BLaER1 treated with 17β-estradiol and CSF1 and Interleukin-3, amounts not matched to agents 10 nM and 100 nM (cell line): ENCODE measurements around the gene CBLB.
A peak's percentile ranks its signal among the peaks of the same experiment; 100 is the strongest.
"Not testable (repeated sequence)": the region's sequence is repeated elsewhere in the genome, so short reads cannot be mapped to it uniquely, and the experiment has no call there.

Source experiments
- H3K27ac ChIP-seq, 11 experiments: shearing (Covaris generic); formaldehyde crosslinking; 2 replicates each; pipeline ENCODE4 v1.8.1; 2022
- H3K27me3 ChIP-seq, 11 experiments: shearing (Covaris generic); formaldehyde crosslinking; 2 replicates each; pipeline ENCODE4 v1.8.1; 2022
- H3K36me3 ChIP-seq, 11 experiments: shearing (Covaris generic); formaldehyde crosslinking; 2 replicates each; pipeline ENCODE4 v1.8.1; 2022
- H3K4me1 ChIP-seq, 10 experiments: shearing (Covaris generic); formaldehyde crosslinking; 2 replicates each; pipeline ENCODE4 v1.8.1; 2022
- H3K4me2 ChIP-seq, 11 experiments: shearing (Covaris generic); formaldehyde crosslinking; 2 replicates each; pipeline ENCODE4 v1.8.1; 2022
- H3K4me3 ChIP-seq, 10 experiments: shearing (Covaris generic); formaldehyde crosslinking; 2 replicates each; pipeline ENCODE4 v1.8.1; 2022
- H3K9ac ChIP-seq, 11 experiments: shearing (Covaris generic); formaldehyde crosslinking; 2 replicates each; pipeline ENCODE4 v1.8.1; 2022
- H3K9me3 ChIP-seq, 11 experiments: shearing (Covaris generic); formaldehyde crosslinking; replicated peaks in 1 of 11; 2 replicates each; pipeline ENCODE4 v1.8.1; 2022
- H4K20me1 ChIP-seq, 11 experiments: shearing (Covaris generic); formaldehyde crosslinking; 2 replicates each; pipeline ENCODE4 v1.8.1; 2022
- Cebpa-rat ChIP-seq, 11 experiments: shearing (Covaris generic); IDR thresholded peaks; 2 replicates each; pipeline ENCODE4 v1.8.1; 2022

The CBLB gene

GRCh38 chr3:105730801-105731354, 137.9 kb downstream of the CBLB start:
- no peak for TF ChIP-seq Cebpa-rat (IDR thresholded peaks at IDR 0.05)
- H3K9ac ChIP-seq, result no peak overlapping the region
- H3K27ac ChIP-seq, result no peak overlapping the region; a peak in 1 of 22 replicates
- no peak overlapping the region for H3K4me3 ChIP-seq
- H3K9me3 ChIP-seq, result peaks cover 19 to 24% (median 22%) of the 10 kb centered on the region in 11 experiments
- H3K4me2 ChIP-seq, result peak overlapping the region in 2 of 11 experiments; percentile 38 to 43; a peak in 4 of 22 replicates
- H4K20me1 ChIP-seq, result no peaks in the 10 kb centered on the region
- H3K36me3 ChIP-seq, result peaks cover 14 to 62% (median 44%) of the 10 kb centered on the region in 11 experiments
- H3K27me3 ChIP-seq, result no peaks in the 10 kb centered on the region
- H3K4me1 ChIP-seq, result peaks cover 0 to 42% (median 0%) of the 10 kb centered on the region in 10 experiments; a peak in 5 of 20 replicates

- Histone ChIP-seq H3K4me1 (peaks cover 0 to 44% (median 0%) of the 10 kb centered on the region in 10 experiments; a peak in 5 of 20 replicates), H3K9ac (no peak overlapping the region), H3K4me2 (no peak overlapping the region), H3K27me3 (no peaks in the 10 kb centered on the region), H3K4me3 (no peak overlapping the region), H3K27ac (no peak overlapping the region), H3K36me3 (peaks cover 14 to 56% (median 43%) of the 10 kb centered on the region in 11 experiments), H3K9me3 (peaks cover 19 to 24% (median 22%) of the 10 kb centered on the region in 11 experiments), H4K20me1 (no peaks in the 10 kb centered on the region)
- TF ChIP-seq Cebpa-rat (IDR thresholded peaks at IDR 0.05), result no peak
These were observed 139.1 kb downstream of the CBLB start for GRCh38 chr3:105729667-105730066.

DNA sequence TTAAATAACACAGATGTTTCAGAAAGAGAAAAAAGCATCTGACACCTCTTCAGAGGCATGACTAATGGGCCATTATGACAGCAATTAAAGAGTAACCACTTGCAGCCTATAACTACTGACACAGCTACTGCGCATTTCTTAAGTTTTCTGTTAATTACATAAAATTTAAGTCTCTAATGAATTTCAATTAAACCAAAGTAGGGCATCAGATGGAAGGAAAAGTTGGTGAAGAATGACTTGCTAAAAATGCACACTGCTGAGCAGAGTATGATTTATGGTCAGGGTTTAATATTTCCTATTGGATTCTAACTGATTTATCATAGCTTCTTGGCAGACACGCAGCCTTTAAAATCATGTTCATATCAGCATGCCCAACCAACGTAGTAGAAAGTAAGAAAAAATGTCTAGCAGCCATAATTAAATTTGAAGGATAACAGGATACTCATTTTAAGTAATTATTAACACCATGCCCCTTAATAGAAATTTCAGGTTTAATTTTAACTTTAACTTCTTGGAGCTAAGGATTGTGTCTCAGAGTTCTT, 140.0 kb downstream of the CBLB start:
- Histone ChIP-seq H3K4me3 (no peak overlapping the region), H4K20me1 (no peaks in the 10 kb centered on the region; a peak in 1 of 22 replicates), H3K9ac (no peak overlapping the region), H3K4me1 (peaks cover 0 to 50% (median 4%) of the 10 kb centered on the region in 10 experiments; a peak in 9 of 20 replicates), H3K27me3 (no peaks in the 10 kb centered on the region), H3K36me3 (peaks cover 14 to 48% (median 41%) of the 10 kb centered on the region in 11 experiments), H3K4me2 (no peak overlapping the region), H3K27ac (no peak overlapping the region), H3K9me3 (peaks cover 19 to 24% (median 22%) of the 10 kb centered on the region in 11 experiments)
- no peak for TF ChIP-seq Cebpa-rat (IDR thresholded peaks at IDR 0.05)

GRCh38 chr3:105727036-105727435, 141.8 kb downstream of the CBLB start:
- peaks cover 0 to 47% (median 12%) of the 10 kb centered on the region in 10 experiments; a peak in 12 of 20 replicates for H3K4me1 ChIP-seq
- H3K27me3 ChIP-seq, H4K20me1 ChIP-seq, H3K4me2 ChIP-seq, H3K4me3 ChIP-seq, H3K9ac ChIP-seq, H3K27ac ChIP-seq: not testable (repeated sequence)
- H3K36me3 ChIP-seq, result peaks cover 14 to 37% (median 29%) of the 10 kb centered on the region in 11 experiments
- peaks cover 19 to 24% (median 22%) of the 10 kb centered on the region in 11 experiments for H3K9me3 ChIP-seq

GRCh38 chr3:105722943-105723556, 145.8 kb downstream of the CBLB start:
- no peak overlapping the region for H3K9ac ChIP-seq
- H3K4me2 ChIP-seq, result peak overlapping the region in 7 of 11 experiments; percentile 6 to 81 (median 43); a peak in 9 of 22 replicates

DNA sequence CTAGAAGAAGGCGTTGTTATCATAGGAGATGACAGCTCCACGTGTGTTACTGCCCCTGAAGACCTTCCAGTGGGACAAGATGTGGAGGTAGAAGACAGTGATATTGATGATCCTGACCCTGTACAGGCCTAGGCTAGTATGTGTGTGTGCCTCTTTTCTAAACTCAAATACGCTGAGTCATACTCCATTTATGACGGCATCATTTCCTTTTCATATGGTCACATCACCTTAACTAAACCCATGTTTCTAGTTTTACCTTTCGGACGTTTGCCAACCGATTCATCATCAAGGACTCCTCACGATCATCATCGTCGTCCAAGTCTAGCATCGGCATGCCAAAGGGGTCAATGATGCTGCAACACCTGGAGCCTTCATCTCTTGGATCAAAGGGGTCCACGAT, 149.0 kb downstream of the CBLB start:
- H3K27me3 ChIP-seq, result no peaks in the 10 kb centered on the region
- TF ChIP-seq Cebpa-rat (IDR thresholded peaks at IDR 0.05), result no peak
- H3K4me2 ChIP-seq, result no peak overlapping the region
- no peaks in the 10 kb centered on the region for H3K9me3 ChIP-seq
- no peak overlapping the region for H3K9ac ChIP-seq
- H4K20me1 ChIP-seq, result no peaks in the 10 kb centered on the region; a peak in 1 of 22 replicates
- H3K36me3 ChIP-seq, result peaks cover 21 to 52% (median 40%) of the 10 kb centered on the region in 11 experiments
- no peak overlapping the region for H3K27ac ChIP-seq
- H3K4me1 ChIP-seq, result peaks cover 0 to 24% (median 12%) of the 10 kb centered on the region in 10 experiments; a peak in 12 of 20 replicates
- no peak overlapping the region for H3K4me3 ChIP-seq

More at GRCh38 chr3:105722943-105723556, 145.8 kb downstream of the CBLB start:
- TF ChIP-seq Cebpa-rat (IDR thresholded peaks at IDR 0.05), result no peak
- Histone ChIP-seq H3K9me3 (peaks cover 15 to 18% (median 16%) of the 10 kb centered on the region in 11 experiments), H4K20me1 (no peaks in the 10 kb centered on the region; a peak in 1 of 22 replicates), H3K4me1 (peaks cover 0 to 25% (median 12%) of the 10 kb centered on the region in 10 experiments; a peak in 12 of 20 replicates), H3K36me3 (peaks cover 26 to 42% (median 38%) of the 10 kb centered on the region in 11 experiments), H3K27ac (peak overlapping the region in 3 of 11 experiments; percentile 12 to 54 (median 39); a peak in 4 of 22 replicates), H3K4me3 (no peak overlapping the region), H3K27me3 (no peaks in the 10 kb centered on the region)

GRCh38 chr3:105715372-105715771, 153.4 kb downstream of the CBLB start:
- Histone ChIP-seq H3K4me2 (no peak overlapping the region), H3K27me3 (no peaks in the 10 kb centered on the region), H3K4me3 (no peak overlapping the region), H3K9me3 (no peaks in the 10 kb centered on the region), H3K4me1 (no peaks in the 10 kb centered on the region), H4K20me1 (no peaks in the 10 kb centered on the region), H3K36me3 (peaks cover 26 to 85% (median 63%) of the 10 kb centered on the region in 11 experiments), H3K9ac (no peak overlapping the region), H3K27ac (no peak overlapping the region)
- no peak for TF ChIP-seq Cebpa-rat (IDR thresholded peaks at IDR 0.05)

- H3K27me3 ChIP-seq, result no peaks in the 10 kb centered on the region
- no peaks in the 10 kb centered on the region for H4K20me1 ChIP-seq
- no peak overlapping the region for H3K27ac ChIP-seq
- no peaks in the 10 kb centered on the region for H3K4me1 ChIP-seq
- H3K4me3 ChIP-seq, result no peak overlapping the region
- no peak for TF ChIP-seq Cebpa-rat (IDR thresholded peaks at IDR 0.05)
- peaks cover 18 to 76% (median 55%) of the 10 kb centered on the region in 11 experiments for H3K36me3 ChIP-seq
- H3K9ac ChIP-seq, result no peak overlapping the region
- no peaks in the 10 kb centered on the region for H3K9me3 ChIP-seq
- no peak overlapping the region for H3K4me2 ChIP-seq
These were observed 154.4 kb downstream of the CBLB start for GRCh38 chr3:105714453-105714852.

GRCh38 chr3:105708980-105709379, 159.8 kb downstream of the CBLB start:
- Histone ChIP-seq H3K4me1 (no peaks in the 10 kb centered on the region), H3K27me3 (no peaks in the 10 kb centered on the region), H3K36me3 (peaks cover 3 to 40% (median 15%) of the 10 kb centered on the region in 11 experiments; a peak in 18 of 22 replicates), H3K4me2 (no peak overlapping the region), H3K9ac (no peak overlapping the region), H4K20me1 (no peaks in the 10 kb centered on the region), H3K9me3 (no peaks in the 10 kb centered on the region), H3K4me3 (no peak overlapping the region), H3K27ac (no peak overlapping the region)
- no peak for TF ChIP-seq Cebpa-rat (IDR thresholded peaks at IDR 0.05)
